ENCODE measurements around the gene UBL4A. TPM values are rescaled to one million over a fixed set of nuclear protein-coding genes. Genes with fewer than 3 reads are reported as not detected.

Gene UBL4A
- polyA plus RNA-seq, 2 of the 4 experiments (the other 2 are of a cell fraction) = 26.4 to 37.7 TPM

DNA sequence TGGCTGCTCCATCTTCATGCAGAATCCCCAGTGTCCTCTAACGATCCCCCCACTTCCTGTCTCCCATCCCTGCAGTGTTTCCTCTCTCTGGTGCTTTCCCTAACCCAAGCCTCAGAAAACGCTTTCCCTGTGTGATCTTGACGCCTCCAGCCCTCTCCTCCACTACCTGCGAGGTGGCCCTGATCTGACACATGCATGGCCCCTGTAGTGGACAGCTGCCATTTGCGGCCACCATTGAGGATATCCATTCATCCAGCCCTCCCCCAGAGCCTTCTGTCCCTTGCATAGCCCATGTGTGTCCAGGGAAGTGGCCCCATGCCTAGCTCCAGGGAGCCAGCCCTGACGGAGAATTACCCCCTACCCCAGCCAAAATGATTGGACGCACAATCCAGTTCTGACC lies 3.1 kb downstream of the UBL4A start:
- POLR2A ChIA-PET = no interaction called here
- TF ChIP-seq FOSB (CRISPR knock-in tag; IDR thresholded peaks at IDR 0.05) (no peak), TP53 (CRISPR knock-in tag; IDR thresholded peaks at IDR 0.05) (no peak), MYC (IDR thresholded peaks at IDR 0.05; ENCODE audit: borderline replicate concordance, low read length) (no peak), GATA3 (IDR thresholded peaks at IDR 0.05; ENCODE audit: borderline replicate concordance) (no peak), JUN (IDR thresholded peaks at IDR 0.05) (no peak), ZNF302 (CRISPR knock-in tag; IDR thresholded peaks at IDR 0.05) (no peak), POLR2A (IDR thresholded peaks at IDR 0.05; ENCODE audit: low read length) (no peak), NFE2L2 (conservative IDR thresholded peaks at IDR 0.05; ENCODE audit: low read length) (no peak), RAD21 (conservative IDR thresholded peaks at IDR 0.05 in 1 of 2, IDR thresholded peaks at IDR 0.05 in 1 of 2) (no peak), HDAC2 (IDR thresholded peaks at IDR 0.05) (no peak)
- WGBS (ENCODE audit: missing lambda C conversion rate) = 87% methylated on average over 7 of the region's 7 CpGs
- Histone ChIP-seq H3K9me3 (no peaks in the 10 kb centered on the region), H3K4me2 (no peak overlapping the region), H3K4me1 (peaks cover 20% of the 10 kb centered on the region), H3K4me3 (no peak overlapping the region), H3K27ac (no peak overlapping the region)
- CTCF ChIA-PET = interaction anchor here (1.7 kb wide), 2 partner anchors 37 to 110 kb away, joined by 4 read pairs; no protein-coding TSS in a partner anchor
- no peak for ATAC-seq
- no peak for DNase-seq (ENCODE audit: low read depth in 1 of 2, low spot score in 1 of 2)
- FAIRE-seq = peak; percentile 67

DNA sequence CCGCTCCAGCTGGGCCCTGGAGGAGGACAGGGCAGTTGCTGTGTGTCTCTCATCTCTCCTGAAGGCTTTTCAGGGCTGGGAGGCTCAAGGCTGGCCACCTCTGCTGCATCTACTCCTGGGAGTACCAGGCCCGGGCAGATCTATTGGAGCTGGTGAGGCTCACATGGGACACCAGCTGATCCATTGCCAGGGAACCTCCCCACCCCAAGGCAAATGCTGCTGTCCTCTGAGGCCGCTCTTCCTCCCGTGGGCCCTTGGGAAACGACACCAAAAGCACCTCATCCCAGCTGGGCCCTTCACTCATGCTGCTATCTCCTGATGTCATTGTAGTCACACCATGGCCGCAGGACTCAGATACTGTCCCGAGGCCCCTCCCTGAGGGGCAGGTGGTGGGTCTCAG lies 3.6 kb downstream of the UBL4A start:
- CTCF ChIA-PET = interaction anchor here (1.7 kb wide), 1 partner anchor 36 kb away, joined by 4 read pairs; no protein-coding TSS in a partner anchor
- 83% methylated on average over 7 of the region's 7 CpGs for WGBS (ENCODE audit: missing lambda C conversion rate)
- POLR2A ChIA-PET = interaction anchor here (1.0 kb wide), 1 partner anchor 112 kb away, joined by 3 read pairs; no protein-coding TSS in a partner anchor

DNA sequence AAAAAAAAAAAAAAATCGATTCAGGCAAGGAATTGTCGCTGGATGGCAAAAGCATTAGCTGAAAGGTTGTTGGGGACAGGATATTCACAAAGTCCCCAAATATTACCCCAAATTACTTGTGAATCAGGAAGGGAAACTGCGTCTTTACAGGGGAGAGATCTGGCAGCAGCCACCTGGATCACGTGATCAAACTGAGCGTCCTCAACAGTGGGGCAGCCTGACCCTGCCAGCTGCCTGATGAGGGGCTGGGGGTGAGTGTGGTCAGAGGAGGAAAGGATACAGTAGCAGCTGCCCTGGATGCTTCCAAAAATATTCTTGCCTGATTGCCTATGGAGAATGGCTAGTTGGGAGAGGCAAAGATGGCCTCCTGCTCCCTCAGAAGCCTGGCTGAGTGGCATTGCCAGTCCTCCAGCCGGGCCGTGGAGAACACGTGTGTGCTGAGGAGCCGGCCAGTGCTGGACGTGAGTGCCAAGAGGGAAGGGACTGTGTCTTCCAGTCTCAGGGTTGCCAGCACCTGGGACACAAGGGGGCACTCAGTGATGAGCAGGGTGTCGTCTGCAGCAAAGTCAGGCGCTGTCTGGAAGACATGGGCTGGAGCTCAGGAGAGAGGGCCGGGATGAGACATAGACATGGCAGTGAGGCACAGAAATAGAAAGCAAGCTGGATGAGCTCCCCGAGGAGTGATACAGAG lies 4.4 kb downstream of the UBL4A start:
- ChIA-PET CTCF (no interaction called here), POLR2A (interaction anchor here (1.0 to 1.1 kb wide), 2 partner anchors 9 to 111 kb away, joined by 3 to 4 read pairs; partner anchors contain the start of gene SLC10A3)
- Histone ChIP-seq H3K9me3 (no peaks in the 10 kb centered on the region), H3K4me3 (no peak overlapping the region), H3K4me2 (no peak overlapping the region), H3K27ac (no peak overlapping the region), H3K4me1 (peaks cover 23% of the 10 kb centered on the region)
- no peak for FAIRE-seq
- no peak for ATAC-seq
- 80% methylated on average over 10 of the region's 14 CpGs for WGBS (ENCODE audit: missing lambda C conversion rate)
- no peak for DNase-seq (ENCODE audit: low read depth in 1 of 2, low spot score in 1 of 2)
- TF ChIP-seq, protein P1, sequence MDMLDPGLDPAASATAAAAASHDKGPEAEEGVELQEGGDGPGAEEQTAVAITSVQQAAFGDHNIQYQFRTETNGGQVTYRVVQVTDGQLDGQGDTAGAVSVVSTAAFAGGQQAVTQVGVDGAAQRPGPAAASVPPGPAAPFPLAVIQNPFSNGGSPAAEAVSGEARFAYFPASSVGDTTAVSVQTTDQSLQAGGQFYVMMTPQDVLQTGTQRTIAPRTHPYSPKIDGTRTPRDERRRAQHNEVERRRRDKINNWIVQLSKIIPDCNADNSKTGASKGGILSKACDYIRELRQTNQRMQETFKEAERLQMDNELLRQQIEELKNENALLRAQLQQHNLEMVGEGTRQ (IDR thresholded peaks at IDR 0.05) = no peak
- TF ChIP-seq FOXS1 (CRISPR knock-in tag; IDR thresholded peaks at IDR 0.05) (no peak), RAD21 (conservative IDR thresholded peaks at IDR 0.05 in 1 of 2, IDR thresholded peaks at IDR 0.05 in 1 of 2) (no peak), ZNF302 (CRISPR knock-in tag; IDR thresholded peaks at IDR 0.05) (no peak), HDAC2 (IDR thresholded peaks at IDR 0.05) (no peak)
- TF ChIP-seq, protein P2, sequence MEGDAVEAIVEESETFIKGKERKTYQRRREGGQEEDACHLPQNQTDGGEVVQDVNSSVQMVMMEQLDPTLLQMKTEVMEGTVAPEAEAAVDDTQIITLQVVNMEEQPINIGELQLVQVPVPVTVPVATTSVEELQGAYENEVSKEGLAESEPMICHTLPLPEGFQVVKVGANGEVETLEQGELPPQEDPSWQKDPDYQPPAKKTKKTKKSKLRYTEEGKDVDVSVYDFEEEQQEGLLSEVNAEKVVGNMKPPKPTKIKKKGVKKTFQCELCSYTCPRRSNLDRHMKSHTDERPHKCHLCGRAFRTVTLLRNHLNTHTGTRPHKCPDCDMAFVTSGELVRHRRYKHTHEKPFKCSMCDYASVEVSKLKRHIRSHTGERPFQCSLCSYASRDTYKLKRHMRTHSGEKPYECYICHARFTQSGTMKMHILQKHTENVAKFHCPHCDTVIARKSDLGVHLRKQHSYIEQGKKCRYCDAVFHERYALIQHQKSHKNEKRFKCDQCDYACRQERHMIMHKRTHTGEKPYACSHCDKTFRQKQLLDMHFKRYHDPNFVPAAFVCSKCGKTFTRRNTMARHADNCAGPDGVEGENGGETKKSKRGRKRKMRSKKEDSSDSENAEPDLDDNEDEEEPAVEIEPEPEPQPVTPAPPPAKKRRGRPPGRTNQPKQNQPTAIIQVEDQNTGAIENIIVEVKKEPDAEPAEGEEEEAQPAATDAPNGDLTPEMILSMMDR (IDR thresholded peaks at IDR 0.05) = no peak

More for the DNA sequence above, 3.6 kb downstream of the UBL4A start:
- no peak for DNase-seq (ENCODE audit: low read depth in 1 of 2, low spot score in 1 of 2)
- no peak overlapping the region for H3K27ac ChIP-seq
- no peak for FAIRE-seq
- TF ChIP-seq RFX5 (IDR thresholded peaks at IDR 0.05) (no peak), HEYL (CRISPR knock-in tag; IDR thresholded peaks at IDR 0.05) (no peak), FOSB (CRISPR knock-in tag; IDR thresholded peaks at IDR 0.05) (no peak), NR3C1 (IDR thresholded peaks at IDR 0.05) (no peak)
- TF ChIP-seq, protein P3, sequence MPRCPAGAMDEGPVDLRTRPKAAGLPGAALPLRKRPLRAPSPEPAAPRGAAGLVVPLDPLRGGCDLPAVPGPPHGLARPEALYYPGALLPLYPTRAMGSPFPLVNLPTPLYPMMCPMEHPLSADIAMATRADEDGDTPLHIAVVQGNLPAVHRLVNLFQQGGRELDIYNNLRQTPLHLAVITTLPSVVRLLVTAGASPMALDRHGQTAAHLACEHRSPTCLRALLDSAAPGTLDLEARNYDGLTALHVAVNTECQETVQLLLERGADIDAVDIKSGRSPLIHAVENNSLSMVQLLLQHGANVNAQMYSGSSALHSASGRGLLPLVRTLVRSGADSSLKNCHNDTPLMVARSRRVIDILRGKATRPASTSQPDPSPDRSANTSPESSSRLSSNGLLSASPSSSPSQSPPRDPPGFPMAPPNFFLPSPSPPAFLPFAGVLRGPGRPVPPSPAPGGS (IDR thresholded peaks at IDR 0.05) = no peak
- TF ChIP-seq, protein P1 (IDR thresholded peaks at IDR 0.05) = no peak
- TF ChIP-seq, protein P4, sequence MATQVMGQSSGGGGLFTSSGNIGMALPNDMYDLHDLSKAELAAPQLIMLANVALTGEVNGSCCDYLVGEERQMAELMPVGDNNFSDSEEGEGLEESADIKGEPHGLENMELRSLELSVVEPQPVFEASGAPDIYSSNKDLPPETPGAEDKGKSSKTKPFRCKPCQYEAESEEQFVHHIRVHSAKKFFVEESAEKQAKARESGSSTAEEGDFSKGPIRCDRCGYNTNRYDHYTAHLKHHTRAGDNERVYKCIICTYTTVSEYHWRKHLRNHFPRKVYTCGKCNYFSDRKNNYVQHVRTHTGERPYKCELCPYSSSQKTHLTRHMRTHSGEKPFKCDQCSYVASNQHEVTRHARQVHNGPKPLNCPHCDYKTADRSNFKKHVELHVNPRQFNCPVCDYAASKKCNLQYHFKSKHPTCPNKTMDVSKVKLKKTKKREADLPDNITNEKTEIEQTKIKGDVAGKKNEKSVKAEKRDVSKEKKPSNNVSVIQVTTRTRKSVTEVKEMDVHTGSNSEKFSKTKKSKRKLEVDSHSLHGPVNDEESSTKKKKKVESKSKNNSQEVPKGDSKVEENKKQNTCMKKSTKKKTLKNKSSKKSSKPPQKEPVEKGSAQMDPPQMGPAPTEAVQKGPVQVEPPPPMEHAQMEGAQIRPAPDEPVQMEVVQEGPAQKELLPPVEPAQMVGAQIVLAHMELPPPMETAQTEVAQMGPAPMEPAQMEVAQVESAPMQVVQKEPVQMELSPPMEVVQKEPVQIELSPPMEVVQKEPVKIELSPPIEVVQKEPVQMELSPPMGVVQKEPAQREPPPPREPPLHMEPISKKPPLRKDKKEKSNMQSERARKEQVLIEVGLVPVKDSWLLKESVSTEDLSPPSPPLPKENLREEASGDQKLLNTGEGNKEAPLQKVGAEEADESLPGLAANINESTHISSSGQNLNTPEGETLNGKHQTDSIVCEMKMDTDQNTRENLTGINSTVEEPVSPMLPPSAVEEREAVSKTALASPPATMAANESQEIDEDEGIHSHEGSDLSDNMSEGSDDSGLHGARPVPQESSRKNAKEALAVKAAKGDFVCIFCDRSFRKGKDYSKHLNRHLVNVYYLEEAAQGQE (IDR thresholded peaks at IDR 0.05) = no peak
- ATAC-seq = no peak
- no peak overlapping the region for H3K4me2 ChIP-seq
- no peak overlapping the region for H3K4me3 ChIP-seq
- H3K9me3 ChIP-seq = no peaks in the 10 kb centered on the region
- H3K4me1 ChIP-seq = peaks cover 24% of the 10 kb centered on the region

All from A549 (cell line).